Activated naive CD8-positive, alpha-beta T cell treated with anti-CD3 and anti-CD28 coated beads, Interleukin-2, amount 50 U/mL, for 24 hours (primary cell): ENCODE results near the gene CDK5.
"Not testable (repeated sequence)": the region's sequence is repeated elsewhere in the genome, so short reads cannot be mapped to it uniquely, and the experiment has no call there.

Experiments used
- ATAC-seq: fragments of 150-1000 bp; cut with Tn5 transposase; one replicate; pipeline ENCODE4 v1.10.0; 2021
- DNase-seq: peaks from one replicate; pipeline ENCODE4 v3.0.0; 2021
- H3K27ac Mint-ChIP-seq: one replicate; pipeline ENCODE4 v1.8.0; 2021; ENCODE audit warnings: mild to moderate bottlenecking, mixed read lengths
- H3K27me3 Mint-ChIP-seq: one replicate; pipeline ENCODE4 v1.8.0; 2021; ENCODE audit warnings: mixed read lengths
- H3K36me3 Mint-ChIP-seq: one replicate; pipeline ENCODE4 v1.8.0; 2021; ENCODE audit warnings: low read depth, mixed read lengths
- H3K4me1 Mint-ChIP-seq: one replicate; pipeline ENCODE4 v1.8.0; 2021; ENCODE audit warnings: mixed read lengths
- H3K4me3 Mint-ChIP-seq: one replicate; pipeline ENCODE4 v1.8.0; 2021; ENCODE audit warnings: mild to moderate bottlenecking, moderate library complexity, mixed read lengths
- H3K9me3 Mint-ChIP-seq: one replicate; pipeline ENCODE4 v1.8.0; 2021; ENCODE audit warnings: mixed read lengths

The CDK5 gene

GRCh38 chr7:151045262-151045661 lies 12.4 kb downstream of the CDK5 start:
- DNase-seq (no peak), ATAC-seq (no peak)
- H3K36me3 Mint-ChIP-seq = no peaks in the 10 kb centered on the region
- H3K27me3 Mint-ChIP-seq = no peaks in the 10 kb centered on the region
- H3K4me3 Mint-ChIP-seq = no peak overlapping the region
- H3K9me3 Mint-ChIP-seq = no peaks in the 10 kb centered on the region
- no peak overlapping the region for H3K27ac Mint-ChIP-seq
- H3K4me1 Mint-ChIP-seq = peaks cover 4% of the 10 kb centered on the region

- no peak for DNase-seq
- Mint-ChIP-seq H3K27ac (no peak overlapping the region), H3K4me1 (peaks cover 17% of the 10 kb centered on the region), H3K36me3 (no peaks in the 10 kb centered on the region), H3K9me3 (no peaks in the 10 kb centered on the region), H3K27me3 (no peaks in the 10 kb centered on the region), H3K4me3 (no peak overlapping the region)
- ATAC-seq = no peak
These were observed 13.7 kb downstream of the CDK5 start for GRCh38 chr7:151043959-151044358.

- not testable (repeated sequence) for H3K9me3 Mint-ChIP-seq, DNase-seq, H3K36me3 Mint-ChIP-seq, H3K27ac Mint-ChIP-seq, ATAC-seq, H3K4me3 Mint-ChIP-seq, H3K27me3 Mint-ChIP-seq
- H3K4me1 Mint-ChIP-seq = peaks cover 22% of the 10 kb centered on the region
These were observed 14.2 kb downstream of the CDK5 start for GRCh38 chr7:151043449-151043848.

- H3K27ac Mint-ChIP-seq = no peak overlapping the region
These were observed 16.9 kb downstream of the CDK5 start for GRCh38 chr7:151040616-151041375.

GRCh38 chr7:151039850-151040548 lies 17.7 kb downstream of the CDK5 start:
- Mint-ChIP-seq H3K27ac (peak overlapping the region; percentile 84), H3K4me1 (peaks cover 25% of the 10 kb centered on the region), H3K36me3 (peaks cover 2% of the 10 kb centered on the region), H3K4me3 (no peak overlapping the region), H3K9me3 (no peaks in the 10 kb centered on the region), H3K27me3 (no peaks in the 10 kb centered on the region)
- DNase-seq (no peak), ATAC-seq (no peak)

More at GRCh38 chr7:151040616-151041375, 16.9 kb downstream of the CDK5 start:
- H3K9me3 Mint-ChIP-seq = no peaks in the 10 kb centered on the region
- H3K36me3 Mint-ChIP-seq = peaks cover 2% of the 10 kb centered on the region
- ATAC-seq (no peak), DNase-seq (no peak)
- H3K27me3 Mint-ChIP-seq = no peaks in the 10 kb centered on the region
- H3K4me1 Mint-ChIP-seq = peaks cover 25% of the 10 kb centered on the region
- H3K4me3 Mint-ChIP-seq = no peak overlapping the region

GRCh38 chr7:151038951-151039849 lies 18.5 kb downstream of the CDK5 start:
- ATAC-seq (peak; percentile 96), DNase-seq (peak; percentile 88)
- Mint-ChIP-seq H3K9me3 (no peaks in the 10 kb centered on the region), H3K4me1 (peaks cover 25% of the 10 kb centered on the region), H3K36me3 (peaks cover 2% of the 10 kb centered on the region), H3K27ac (peak overlapping the region; percentile 84), H3K27me3 (no peaks in the 10 kb centered on the region), H3K4me3 (peak overlapping the region; percentile 19)

- Mint-ChIP-seq H3K9me3 (no peaks in the 10 kb centered on the region), H3K36me3 (peaks cover 6% of the 10 kb centered on the region), H3K27me3 (no peaks in the 10 kb centered on the region), H3K27ac (no peak overlapping the region), H3K4me3 (no peak overlapping the region), H3K4me1 (peaks cover 23% of the 10 kb centered on the region)
- no peak for ATAC-seq
- DNase-seq = no peak
These were observed 21.8 kb downstream of the CDK5 start for GRCh38 chr7:151035902-151036301.

GRCh38 chr7:151035026-151035717 lies 22.5 kb downstream of the CDK5 start:
- Mint-ChIP-seq H3K27ac (no peak overlapping the region), H3K9me3 (no peaks in the 10 kb centered on the region), H3K27me3 (no peaks in the 10 kb centered on the region), H3K36me3 (peaks cover 6% of the 10 kb centered on the region), H3K4me1 (peaks cover 20% of the 10 kb centered on the region), H3K4me3 (no peak overlapping the region)
- DNase-seq (no peak), ATAC-seq (no peak)

GRCh38 chr7:151034312-151035025 lies 23.2 kb downstream of the CDK5 start:
- DNase-seq (no peak), ATAC-seq (no peak)
- Mint-ChIP-seq H3K9me3 (no peaks in the 10 kb centered on the region), H3K27me3 (no peaks in the 10 kb centered on the region), H3K27ac (no peak overlapping the region), H3K36me3 (peaks cover 8% of the 10 kb centered on the region), H3K4me3 (no peak overlapping the region), H3K4me1 (peaks cover 17% of the 10 kb centered on the region)

GRCh38 chr7:151033864-151034249 lies 23.8 kb downstream of the CDK5 start:
- DNase-seq = no peak
- Mint-ChIP-seq H3K27ac (no peak overlapping the region), H3K4me1 (peaks cover 17% of the 10 kb centered on the region), H3K9me3 (no peaks in the 10 kb centered on the region), H3K27me3 (no peaks in the 10 kb centered on the region), H3K36me3 (peaks cover 8% of the 10 kb centered on the region), H3K4me3 (no peak overlapping the region)
- ATAC-seq = no peak

GRCh38 chr7:151032936-151033863 lies 24.5 kb downstream of the CDK5 start:
- peaks cover 13% of the 10 kb centered on the region for H3K4me1 Mint-ChIP-seq

GRCh38 chr7:151031011-151031410 lies 26.7 kb downstream of the CDK5 start:
- ATAC-seq = no peak
- Mint-ChIP-seq H3K36me3 (peaks cover 8% of the 10 kb centered on the region), H3K9me3 (no peaks in the 10 kb centered on the region), H3K4me1 (peaks cover 23% of the 10 kb centered on the region), H3K4me3 (no peak overlapping the region), H3K27me3 (no peaks in the 10 kb centered on the region), H3K27ac (no peak overlapping the region)
- DNase-seq = no peak

More at GRCh38 chr7:151032936-151033863, 24.5 kb downstream of the CDK5 start:
- DNase-seq (no peak), ATAC-seq (no peak)
- Mint-ChIP-seq H3K27me3 (no peaks in the 10 kb centered on the region), H3K9me3 (no peaks in the 10 kb centered on the region), H3K27ac (no peak overlapping the region), H3K36me3 (peaks cover 10% of the 10 kb centered on the region), H3K4me3 (no peak overlapping the region)
